MM.1S (cell line): ENCODE measurements around the gene GOLGA5.
"Not testable (repeated sequence)": the region's sequence is repeated elsewhere in the genome, so short reads cannot be mapped to it uniquely, and the experiment has no call there.

ENCODE experiments used
- DNase-seq: peaks from one replicate; pipeline ENCODE4 v3.0.0-alpha.2; 2015
- H2AFZ ChIP-seq: fragments of 300-600 bp; sonication (generic); 2 replicates; pipeline ENCODE4 v1.6.0; 2016; ENCODE audit warnings: antibody characterized with exemption, low read length
- H3F3A ChIP-seq: fragments of 300-600 bp; sonication (generic); 2 replicates; pipeline ENCODE4 v1.6.1; 2016; ENCODE audit warnings: mild to moderate bottlenecking, antibody characterized with exemption, low read length, moderate library complexity, mixed read lengths; ENCODE audit not compliant: insufficient read depth
- H3K27ac ChIP-seq: fragments of 300-600 bp; sonication (generic); 2 replicates; pipeline ENCODE4 v1.5.1; 2016; ENCODE audit warnings: mild to moderate bottlenecking, low read length
- H3K27me3 ChIP-seq: fragments of 300-600 bp; sonication (generic); replicated peaks from 2 replicates; pipeline ENCODE4 v1.6.0; 2016; ENCODE audit warnings: low read length; ENCODE audit not compliant: insufficient read depth
- H3K36me3 ChIP-seq: fragments of 300-600 bp; sonication (generic); replicated peaks from 2 replicates; pipeline ENCODE4 v1.6.1; 2016; ENCODE audit warnings: mild to moderate bottlenecking, low read length, mixed read lengths; ENCODE audit not compliant: insufficient read depth
- H3K4me1 ChIP-seq: fragments of 300-600 bp; sonication (generic); 2 replicates; pipeline ENCODE4 v1.6.1; 2016; ENCODE audit warnings: low read length, mixed read lengths
- H3K4me2 ChIP-seq: fragments of 300-600 bp; sonication (generic); 2 replicates; pipeline ENCODE4 v1.6.0; 2016; ENCODE audit warnings: low read depth, low read length
- H3K4me3 ChIP-seq: fragments of 300-600 bp; sonication (generic); 2 replicates; pipeline ENCODE4 v1.5.1; 2016; ENCODE audit warnings: low read length, mixed read lengths
- H3K79me2 ChIP-seq: fragments of 300-600 bp; sonication (generic); 2 replicates; pipeline ENCODE4 v1.6.1; 2016; ENCODE audit warnings: mixed run types, low read length, mixed read lengths
- H3K9ac ChIP-seq: fragments of 300-600 bp; sonication (generic); 2 replicates; pipeline ENCODE4 v1.6.1; 2016; ENCODE audit warnings: low read length, mixed read lengths
- H3K9me2 ChIP-seq: fragments of 300-600 bp; sonication (generic); replicated peaks from 2 replicates; pipeline ENCODE4 v1.6.1; 2016; ENCODE audit warnings: mild to moderate bottlenecking, low read length, mixed read lengths; ENCODE audit not compliant: insufficient read depth
- H3K9me3 ChIP-seq: fragments of 300-600 bp; sonication (generic); replicated peaks from 2 replicates; pipeline ENCODE4 v1.6.1; 2016; ENCODE audit warnings: mild to moderate bottlenecking, low read length, mixed read lengths; ENCODE audit not compliant: insufficient read depth
- H4K20me1 ChIP-seq: fragments of 300-600 bp; sonication (generic); 2 replicates; pipeline ENCODE4 v1.6.1; 2016; ENCODE audit warnings: mild to moderate bottlenecking, low read length, moderate library complexity, mixed read lengths; ENCODE audit not compliant: insufficient read depth
- CTCF ChIP-seq: fragments of 300-600 bp; sonication (generic); IDR thresholded peaks from 2 replicates; pipeline ENCODE4 v1.5.1; 2016; ENCODE audit warnings: antibody characterized with exemption, low read length, mixed read lengths
- EZH2 ChIP-seq: fragments of 300-600 bp; sonication (generic); optimal IDR thresholded peaks from 2 replicates; pipeline ENCODE3; 2017; ENCODE audit warnings: low read depth, mild to moderate bottlenecking, antibody characterized with exemption, low read length, mixed read lengths
- EZH2phosphoT487 ChIP-seq: fragments of 300-600 bp; sonication (generic); IDR thresholded peaks from 2 replicates; pipeline ENCODE4 v1.6.1; 2018; ENCODE audit warnings: antibody characterized with exemption, low read length

Gene GOLGA5

GRCh38 chr14:92847749-92848148 is 53.6 kb downstream of the GOLGA5 start:
- H3K36me3 ChIP-seq: no peaks in the 10 kb centered on the region
- H4K20me1 ChIP-seq: no peaks in the 10 kb centered on the region
- H3K27ac ChIP-seq: no peak overlapping the region
- no peaks in the 10 kb centered on the region for H3K79me2 ChIP-seq
- H2AFZ ChIP-seq: no peak overlapping the region
- no peak overlapping the region for H3K4me2 ChIP-seq
- no peaks in the 10 kb centered on the region for H3K9me3 ChIP-seq
- no peak overlapping the region for H3K9ac ChIP-seq
- no peak for DNase-seq
- TF ChIP-seq EZH2phosphoT487 (no peak), CTCF (no peak), EZH2 (no peak)
- no peaks in the 10 kb centered on the region for H3K9me2 ChIP-seq
- peaks cover 15% of the 10 kb centered on the region for H3K4me1 ChIP-seq
- no peak overlapping the region for H3K4me3 ChIP-seq
- no peaks in the 10 kb centered on the region for H3K27me3 ChIP-seq
- H3F3A ChIP-seq: no peaks in the 10 kb centered on the region

GRCh38 chr14:92848887-92849286 is 54.8 kb downstream of the GOLGA5 start:
- Histone ChIP-seq H3K9me2 (no peaks in the 10 kb centered on the region), H3K9me3 (no peaks in the 10 kb centered on the region), H3K4me2 (no peak overlapping the region), H3K27me3 (no peaks in the 10 kb centered on the region), H3K36me3 (no peaks in the 10 kb centered on the region), H3F3A (no peaks in the 10 kb centered on the region), H3K4me1 (peaks cover 14% of the 10 kb centered on the region), H3K9ac (no peak overlapping the region), H4K20me1 (no peaks in the 10 kb centered on the region), H2AFZ (no peak overlapping the region), H3K27ac (no peak overlapping the region), H3K79me2 (no peaks in the 10 kb centered on the region), H3K4me3 (no peak overlapping the region)
- TF ChIP-seq CTCF (no peak), EZH2phosphoT487 (no peak), EZH2 (no peak)
- DNase-seq: no peak

- no peaks in the 10 kb centered on the region for H3K9me3 ChIP-seq
- no peaks in the 10 kb centered on the region for H3K9me2 ChIP-seq
- H3K4me3 ChIP-seq: no peak overlapping the region
- no peaks in the 10 kb centered on the region for H4K20me1 ChIP-seq
- H3K79me2 ChIP-seq: no peaks in the 10 kb centered on the region
- no peaks in the 10 kb centered on the region for H3K36me3 ChIP-seq
- H3K4me2 ChIP-seq: no peak overlapping the region
- H3K27ac ChIP-seq: peak overlapping the region; percentile 48; the same call in 1 of the 2 replicates
- H2AFZ ChIP-seq: no peak overlapping the region
- H3K27me3 ChIP-seq: no peaks in the 10 kb centered on the region
- H3K9ac ChIP-seq: no peak overlapping the region
- DNase-seq: peak; percentile 41
- TF ChIP-seq CTCF (no peak), EZH2 (no peak), EZH2phosphoT487 (no peak)
- no peaks in the 10 kb centered on the region for H3F3A ChIP-seq
- H3K4me1 ChIP-seq: peaks cover 14% of the 10 kb centered on the region
Observed at GRCh38 chr14:92850492-92850891, 56.4 kb downstream of the GOLGA5 start.

GRCh38 chr14:92853136-92853535 is 59.0 kb downstream of the GOLGA5 start:
- not testable (repeated sequence) for H3K9me2 ChIP-seq, H3K79me2 ChIP-seq, DNase-seq, H3K9ac ChIP-seq, H3K9me3 ChIP-seq, H3F3A ChIP-seq, H3K36me3 ChIP-seq, H3K27me3 ChIP-seq, H3K4me3 ChIP-seq, H2AFZ ChIP-seq, H3K27ac ChIP-seq, H3K4me2 ChIP-seq, H4K20me1 ChIP-seq
- peaks cover 10% of the 10 kb centered on the region for H3K4me1 ChIP-seq
